Left colon (tissue), 2 donors: ENCODE results near the gene C5orf46. TPM values are rescaled to one million over a fixed set of nuclear protein-coding genes. Genes with fewer than 3 reads are reported as not detected.
"Not testable (repeated sequence)": the region's sequence is repeated elsewhere in the genome, so short reads cannot be mapped to it uniquely, and the experiment has no call there.

Experiments used
- ATAC-seq: fragments of 200-7000 bp; cut with Tn5 transposase; one replicate; pipeline ENCODE4 v1.9.1; 2020; ENCODE audit warnings: mild to moderate bottlenecking, moderate library complexity
- DNase-seq, 2 donors: peaks; one replicate each; pipeline ENCODE4 v3.0.0-alpha.2; 2020
- intact Hi-C, 2 donors: fragments of 100-400 bp; cut with DNase I in 1 of 2; cut with micrococcal nuclease in 1 of 2; formaldehyde crosslinking; loops; one replicate each; pipeline versions ENCODE4 v1.11.2 to v1.14.0; 2022; cut with DNase I, micrococcal nuclease
- total RNA-seq, 2 donors: library from RNA; stranded (reverse); fragmentation: NEBNext Ultra II Directional; extraction: Animal tissue kit (Norgen Biotek cat#: 25700); gene quantifications; one replicate each; pipeline ENCODE4 v1.2.1, GENCODE V29; 2021
- donor health status: DM: no; HTN: no; CAD: no.
- donor health status: DM: yes; HTN: yes; CAD: no.

Gene C5orf46
- total RNA-seq, 2 donors from 2014 or later = not detected

DNA sequence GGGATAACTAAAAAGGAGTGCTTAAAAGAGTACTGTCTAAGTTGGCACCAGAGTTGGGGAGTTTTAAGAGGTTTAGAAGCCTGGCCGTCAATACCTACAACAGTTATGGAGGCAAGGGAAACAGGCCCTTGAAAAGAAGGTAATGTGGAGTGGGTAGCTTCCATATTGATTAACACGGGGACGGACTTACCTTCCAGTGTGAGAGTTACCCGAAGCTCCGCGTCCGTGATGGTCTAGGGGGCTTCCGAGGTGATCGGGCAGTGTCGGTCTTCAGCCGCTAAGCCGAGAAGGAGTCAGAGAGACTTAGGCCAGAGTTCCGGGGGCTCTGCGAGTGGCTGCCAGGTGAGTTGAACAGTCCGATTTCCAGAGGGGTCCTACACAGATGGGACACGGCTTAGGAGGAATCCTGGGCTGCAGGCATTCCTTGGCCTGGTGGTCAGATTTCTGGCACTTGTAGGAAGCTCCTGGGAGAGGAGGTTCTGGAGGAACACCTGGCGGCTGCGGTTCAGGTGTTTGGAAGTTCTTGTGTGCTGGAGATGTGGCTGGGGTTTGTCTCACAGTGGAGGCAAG is 34.3 kb downstream of the C5orf46 start:
- intact Hi-C loops, ATAC-seq, DNase-seq: not testable (repeated sequence)

DNA sequence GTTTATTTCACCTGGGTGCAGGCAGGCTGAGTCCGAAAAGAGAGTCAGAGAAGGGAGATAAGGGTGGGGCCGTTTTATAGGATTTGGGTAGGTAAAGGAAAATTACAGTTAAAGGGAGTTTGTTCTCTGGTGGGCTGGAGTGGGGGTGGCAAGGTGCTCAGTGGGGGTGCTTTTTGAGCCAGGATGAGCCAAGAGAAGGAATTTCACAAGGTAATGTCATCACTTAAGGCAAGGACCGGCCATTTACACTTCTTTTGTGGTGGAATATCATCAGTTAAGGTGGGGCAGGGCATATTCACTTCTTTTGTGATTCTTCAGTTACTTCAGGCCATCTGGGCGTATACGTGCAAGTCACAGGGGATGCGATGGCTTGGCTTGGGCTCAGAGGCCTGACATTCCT is 36.4 kb downstream of the C5orf46 start:
- intact Hi-C loops, DNase-seq, ATAC-seq: not testable (repeated sequence)

DNA sequence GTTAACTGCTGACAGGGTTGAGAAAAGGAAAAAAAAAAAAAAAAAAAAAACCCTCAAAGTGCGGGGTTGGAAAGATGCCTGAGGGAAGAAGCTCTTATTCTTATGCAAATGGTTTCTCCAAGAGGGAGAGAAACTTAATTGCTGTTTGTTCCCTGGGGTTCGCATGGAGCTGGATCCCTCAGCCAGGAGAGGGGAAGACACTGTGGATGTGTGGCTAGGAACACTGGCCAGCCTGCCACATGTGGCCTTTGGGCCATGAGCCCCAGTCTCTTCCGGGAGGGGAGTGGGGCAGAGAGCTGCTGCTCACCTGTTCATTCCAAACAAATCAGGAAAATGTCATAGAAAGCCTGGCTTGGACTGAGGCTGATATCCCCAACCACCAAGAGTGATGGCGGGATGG is 37.2 kb downstream of the C5orf46 start:
- ATAC-seq = no peak

GRCh38 chr5:147863454-147864158 is 42.7 kb downstream of the C5orf46 start:
- ATAC-seq (no peak), DNase-seq (no peak)
- intact Hi-C loops = no loop called here

More for the DNA sequence above, 37.2 kb downstream of the C5orf46 start:
- no peak for DNase-seq
- intact Hi-C loops = no loop called here

DNA sequence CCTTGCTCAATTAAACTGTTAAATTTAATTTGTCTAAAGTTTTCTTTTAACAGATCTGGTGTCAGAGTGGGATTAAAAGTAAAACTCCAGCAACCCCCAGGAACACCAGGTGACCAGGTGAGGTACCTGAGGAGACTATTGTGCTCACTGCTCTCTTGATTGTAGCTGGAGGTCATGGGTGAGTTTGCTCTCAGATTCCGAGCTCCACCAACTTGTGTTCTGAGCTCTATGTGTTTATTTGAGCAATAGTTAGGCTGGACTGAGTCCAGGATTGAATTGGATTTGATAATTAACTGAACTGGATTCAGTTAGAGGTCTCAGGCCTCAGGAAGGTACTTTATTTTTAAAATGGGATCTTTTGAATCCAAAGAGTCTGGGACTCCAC is 45.7 kb downstream of the C5orf46 start:
- intact Hi-C loops = no loop called here
- DNase-seq (peak; percentile 12 to 28), ATAC-seq (peak; percentile 95)

GRCh38 chr5:147859962-147860640 is 46.2 kb downstream of the C5orf46 start:
- ATAC-seq = peak; percentile 56
- intact Hi-C loops = no loop called here
- DNase-seq = no peak

DNA sequence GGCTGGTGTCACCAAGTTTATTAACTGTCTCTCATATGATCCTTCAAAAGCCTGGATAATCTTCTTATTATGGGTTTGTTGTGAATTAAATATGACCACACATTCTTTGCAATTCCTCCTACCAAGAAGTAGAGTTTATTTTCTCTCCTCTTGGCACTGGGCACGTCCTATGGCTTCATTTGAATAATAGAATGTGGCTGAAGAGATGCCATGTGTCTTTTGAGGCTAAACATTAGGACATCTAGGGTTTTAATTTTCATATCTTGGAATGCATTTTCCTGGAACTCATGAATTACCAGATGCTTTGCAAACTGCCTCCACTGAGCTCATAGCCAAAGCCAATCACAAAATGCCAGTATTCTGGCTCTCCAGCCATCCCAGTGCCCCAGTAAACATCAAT is 47.8 kb downstream of the C5orf46 start:
- DNase-seq (no peak), ATAC-seq (no peak)
- intact Hi-C loops = no loop called here

DNA sequence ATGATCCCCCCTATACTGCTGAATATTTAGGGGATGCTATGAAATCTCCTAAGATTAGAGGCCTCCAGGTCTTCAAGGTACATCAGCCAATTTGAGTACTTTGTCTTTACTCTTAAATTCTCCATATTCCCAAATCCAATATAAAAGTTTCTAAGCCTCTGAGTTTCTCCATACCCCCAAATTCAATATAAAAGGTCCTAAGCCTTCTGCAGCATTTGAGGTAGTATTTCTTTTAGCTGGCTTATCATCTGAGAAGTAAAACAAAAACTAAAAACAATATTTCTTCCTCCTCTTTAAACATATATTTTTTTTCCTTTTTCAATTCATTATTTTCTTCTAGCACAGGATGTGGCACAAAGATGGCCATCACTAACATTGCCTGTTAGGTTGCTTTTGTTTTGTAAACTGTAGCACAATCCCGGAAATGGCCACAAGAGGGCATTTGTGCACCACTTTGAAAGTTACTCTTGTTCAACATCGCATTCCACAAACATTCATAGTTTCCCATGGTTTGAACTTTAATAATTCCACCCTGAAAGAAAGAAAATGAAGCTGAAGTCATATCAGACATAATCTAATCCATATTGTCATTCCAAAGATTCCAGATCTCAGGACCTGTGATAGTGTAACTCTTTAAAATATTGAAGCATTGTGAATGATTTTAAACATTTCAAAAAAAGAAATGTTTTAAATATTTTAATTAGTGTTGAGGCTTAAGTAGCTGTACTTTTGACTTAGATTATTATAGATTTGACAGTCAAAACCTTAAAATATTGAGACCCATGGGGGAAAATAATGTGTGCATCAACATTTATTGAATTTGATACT is 48.8 kb downstream of the C5orf46 start:
- ATAC-seq (peak; percentile 53), DNase-seq (peak; percentile 34 to 77)
- intact Hi-C loops = no loop called here

DNA sequence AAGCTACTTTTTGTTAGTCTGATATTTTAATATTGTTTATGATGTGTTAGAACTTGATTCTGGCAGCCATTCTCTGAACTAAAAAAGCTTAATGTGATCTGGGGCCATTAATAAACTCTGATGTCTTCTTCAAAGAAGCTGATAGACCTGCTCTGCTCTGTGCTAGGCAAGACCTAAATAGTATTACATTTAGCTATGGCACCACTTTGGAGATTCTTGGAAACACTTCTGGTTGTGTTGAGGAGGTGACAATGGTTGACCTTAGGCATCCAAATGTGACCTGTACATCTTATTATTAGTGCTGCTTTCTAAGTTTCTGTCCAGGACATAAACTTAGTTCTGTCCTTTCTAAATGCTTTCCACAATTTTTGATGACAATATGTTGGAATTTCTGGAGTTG is 49.5 kb downstream of the C5orf46 start:
- no peak for ATAC-seq
- intact Hi-C loops = no loop called here
- DNase-seq = no peak

- intact Hi-C loops = no loop called here
- ATAC-seq = no peak
- no peak for DNase-seq
Observed at GRCh38 chr5:147855774-147856069, 50.6 kb downstream of the C5orf46 start.

GRCh38 chr5:147854894-147855773 is 51.2 kb downstream of the C5orf46 start:
- DNase-seq = no peak
- no peak for ATAC-seq
- intact Hi-C loops = no loop called here

GRCh38 chr5:147854331-147854730 is 52.0 kb downstream of the C5orf46 start:
- intact Hi-C loops = no loop called here
- ATAC-seq (no peak), DNase-seq (no peak)

GRCh38 chr5:147853372-147853987 is 52.9 kb downstream of the C5orf46 start:
- ATAC-seq (no peak), DNase-seq (no peak)
- intact Hi-C loops = no loop called here

- ATAC-seq = no peak
- intact Hi-C loops = no loop called here
- DNase-seq = no peak
Observed at GRCh38 chr5:147852365-147852764, 54.0 kb downstream of the C5orf46 start.

DNA sequence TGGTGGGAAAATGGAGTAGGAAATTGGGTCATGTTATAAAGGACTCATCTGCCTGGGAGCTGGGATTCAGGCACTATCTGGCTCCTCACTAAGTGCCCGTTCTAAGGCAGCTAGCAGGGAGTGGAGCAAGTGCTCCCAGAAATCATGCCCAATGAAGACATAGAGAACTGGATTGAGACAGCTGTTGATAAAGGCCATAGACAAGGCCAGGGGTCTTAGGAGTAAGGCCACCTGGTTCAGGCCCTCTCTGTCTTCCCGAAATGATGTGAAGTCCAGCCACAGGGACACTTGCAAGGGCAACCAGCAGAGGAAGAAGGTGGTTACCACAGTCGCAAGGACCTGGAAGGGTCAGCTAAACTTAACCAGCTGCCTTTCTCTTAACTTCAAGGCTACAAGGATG is 54.8 kb downstream of the C5orf46 start:
- intact Hi-C loops = no loop called here
- no peak for DNase-seq
- no peak for ATAC-seq

DNA sequence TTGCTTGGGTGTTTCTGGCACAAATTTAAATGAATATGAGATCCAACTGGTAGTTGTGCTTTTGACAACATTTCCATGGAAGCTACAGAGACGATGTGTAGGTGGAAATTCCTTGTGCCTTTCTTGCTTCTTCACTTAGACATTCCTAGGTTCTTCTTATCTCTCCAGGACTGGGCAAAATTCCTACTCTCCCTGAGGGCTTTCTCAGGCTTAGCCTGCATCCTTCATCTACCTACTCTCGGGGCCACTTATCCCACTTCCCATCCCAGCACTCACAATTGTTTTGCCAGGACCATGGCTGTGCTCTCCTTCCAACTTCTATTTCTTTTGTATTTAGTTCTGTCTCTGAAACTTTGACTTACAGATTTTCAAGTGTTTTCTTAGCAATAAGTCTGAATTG is 57.1 kb downstream of the C5orf46 start:
- intact Hi-C loops = no loop called here
- DNase-seq (no peak), ATAC-seq (no peak)

DNA sequence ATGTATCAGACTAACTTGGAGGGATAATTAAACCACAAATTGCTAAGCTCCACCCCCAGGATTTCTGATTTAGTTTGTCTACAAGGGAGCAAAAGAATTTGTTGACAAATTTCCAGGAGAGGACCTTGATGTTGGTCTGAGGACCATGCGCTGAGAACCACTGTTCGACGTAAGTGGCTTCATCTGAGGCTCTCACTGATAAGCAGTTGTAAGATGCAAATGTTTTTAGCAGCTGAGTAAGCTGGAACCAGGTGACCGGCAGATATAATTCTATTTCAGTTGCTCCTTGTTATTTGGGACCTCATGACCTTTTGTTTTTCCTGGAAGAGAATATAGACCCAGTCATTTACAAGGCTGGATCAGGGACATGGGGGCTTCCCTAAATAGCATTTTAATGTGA is 60.7 kb downstream of the C5orf46 start:
- no peak for DNase-seq
- intact Hi-C loops = no loop called here
- no peak for ATAC-seq

GRCh38 chr5:147844846-147845245 is 61.5 kb downstream of the C5orf46 start:
- intact Hi-C loops = no loop called here
- DNase-seq (no peak), ATAC-seq (no peak)
